ENCODE data around the gene OR2G2.

The OR2G2 gene

GRCh38 chr1:247551721-247552120 lies 36.4 kb upstream of the OR2G2 start:
- in situ Hi-C loops (cut with HindIII; ENCODE audit: low sequenced_read_pairs), result no loop called here
- TF ChIP-seq CTCF (IDR thresholded peaks at IDR 0.05; ENCODE audit: low read depth, low read length, missing control alignments), result no peak
- DNase-seq (ENCODE audit: low read depth), result no peak
- H3K4me3 ChIP-seq (ENCODE audit: low read depth, low read length), result no peak overlapping the region

- no peak for DNase-seq (ENCODE audit: low read depth)
- in situ Hi-C loops (cut with HindIII; ENCODE audit: low sequenced_read_pairs), result no loop called here
Observed at GRCh38 chr1:247552231-247552630, 35.9 kb upstream of the OR2G2 start.

GRCh38 chr1:247557926-247558674 lies 30.1 kb upstream of the OR2G2 start:
- TF ChIP-seq CTCF (IDR thresholded peaks at IDR 0.05; ENCODE audit: low read depth, low read length, missing control alignments), result no peak
- in situ Hi-C loops (cut with HindIII; ENCODE audit: low sequenced_read_pairs), result no loop called here
- H3K4me3 ChIP-seq (ENCODE audit: low read depth, low read length), result no peak overlapping the region
- DNase-seq (ENCODE audit: low read depth), result no peak

More at GRCh38 chr1:247552231-247552630, 35.9 kb upstream of the OR2G2 start:
- H3K4me3 ChIP-seq (ENCODE audit: low read depth, low read length), result no peak overlapping the region
- no peak for TF ChIP-seq CTCF (IDR thresholded peaks at IDR 0.05; ENCODE audit: low read depth, low read length, missing control alignments)

GRCh38 chr1:247561711-247562110 lies 26.4 kb upstream of the OR2G2 start:
- no peak overlapping the region for H3K4me3 ChIP-seq (ENCODE audit: low read depth, low read length)
- no peak for TF ChIP-seq CTCF (IDR thresholded peaks at IDR 0.05; ENCODE audit: low read depth, low read length, missing control alignments)
- no peak for DNase-seq (ENCODE audit: low read depth)
- in situ Hi-C loops (cut with HindIII; ENCODE audit: low sequenced_read_pairs), result no loop called here

GRCh38 chr1:247562198-247562597 lies 26.0 kb upstream of the OR2G2 start:
- no peak overlapping the region for H3K4me3 ChIP-seq (ENCODE audit: low read depth, low read length)
- in situ Hi-C loops (cut with HindIII; ENCODE audit: low sequenced_read_pairs), result no loop called here
- no peak for TF ChIP-seq CTCF (IDR thresholded peaks at IDR 0.05; ENCODE audit: low read depth, low read length, missing control alignments)
- DNase-seq (ENCODE audit: low read depth), result no peak

GRCh38 chr1:247574236-247574635 lies 13.9 kb upstream of the OR2G2 start:
- TF ChIP-seq CTCF (IDR thresholded peaks at IDR 0.05; ENCODE audit: low read depth, low read length, missing control alignments), result no peak
- in situ Hi-C loops (cut with HindIII; ENCODE audit: low sequenced_read_pairs), result no loop called here
- no peak for DNase-seq (ENCODE audit: low read depth)
- H3K4me3 ChIP-seq (ENCODE audit: low read depth, low read length), result no peak overlapping the region

Data from astrocyte of the cerebellum (primary cell).